ENCODE data around the gene SEMA7A. TPM values are rescaled to one million over a fixed set of nuclear protein-coding genes. Genes with fewer than 3 reads are reported as not detected.
"Not testable (repeated sequence)": the region's sequence is repeated elsewhere in the genome, so short reads cannot be mapped to it uniquely, and the experiment has no call there.

SEMA7A gene
- total RNA-seq, 4 donors from 2014 or later = 1.2 to 7.6 (median 3.4) TPM

- DNase-seq (ENCODE audit: low spot score) (no peak), ATAC-seq (ENCODE audit: low FRiP score) (no peak)
- no peak for TF ChIP-seq CTCF (IDR thresholded peaks at IDR 0.05)
Measured at GRCh38 chr15:74392451-74392830, 41.3 kb downstream of the SEMA7A start.

GRCh38 chr15:74391582-74392450, 41.9 kb downstream of the SEMA7A start:
- TF ChIP-seq CTCF (IDR thresholded peaks at IDR 0.05) = no peak

GRCh38 chr15:74390647-74391288, 43.0 kb downstream of the SEMA7A start:
- ATAC-seq (ENCODE audit: low FRiP score) (no peak), DNase-seq (ENCODE audit: low spot score) (no peak)
- TF ChIP-seq CTCF (IDR thresholded peaks at IDR 0.05) = no peak

More at GRCh38 chr15:74391582-74392450, 41.9 kb downstream of the SEMA7A start:
- ATAC-seq (ENCODE audit: low FRiP score) = no peak
- no peak for DNase-seq (ENCODE audit: low spot score)

- not testable (repeated sequence) for ATAC-seq (ENCODE audit: low FRiP score); DNase-seq (ENCODE audit: low spot score)
Measured at GRCh38 chr15:74390049-74390646, 43.6 kb downstream of the SEMA7A start.

GRCh38 chr15:74389241-74390048, 44.3 kb downstream of the SEMA7A start:
- no peak for TF ChIP-seq CTCF (IDR thresholded peaks at IDR 0.05)
- ATAC-seq (ENCODE audit: low FRiP score) (no peak), DNase-seq (ENCODE audit: low spot score) (no peak)

- no peak for ATAC-seq (ENCODE audit: low FRiP score)
- TF ChIP-seq CTCF (IDR thresholded peaks at IDR 0.05) = no peak
- DNase-seq (ENCODE audit: low spot score) = no peak
Measured at GRCh38 chr15:74388363-74388951, 45.3 kb downstream of the SEMA7A start.
